ENCODE data around the gene CTSS. TPM values are rescaled to one million over a fixed set of nuclear protein-coding genes. Genes with fewer than 3 reads are reported as not detected.

CTSS gene
- total and polyA plus RNA-seq, 2 donors (not counting 3 experiments of a cell fraction or from before 2014, with no cell fraction given): 4.0 to 11.1 TPM

- no peaks in the 10 kb centered on the region for H3K9me1 ChIP-seq (replicated peaks; ENCODE audit: control insufficient read depth, extremely low read depth, insufficient read depth, low read length)
- no TSS peak for BruUV-seq (replicated peaks)
- intact Hi-C loops (cut with micrococcal nuclease) (no loop called here), dilution Hi-C loops (cut with MboI; ENCODE audit: extremely low pct_ligation_motif_present, low sequenced_read_pairs) (no loop called here)
- POLR2A ChIA-PET: no interaction called here
- no peak overlapping the region for H3K4me2 ChIP-seq (ENCODE audit: insufficient read depth, low read length)
- CTCF ChIA-PET: interaction anchor here (0.6 to 2.3 kb wide), 4 partner anchors 13 to 33 kb away, joined by 3 to 5 read pairs (median 3); no protein-coding TSS in a partner anchor
- H3K4me3 ChIP-seq (replicated peaks in 1 of 3; ENCODE audit: insufficient read depth in 1 of 3, low read depth in 1 of 3, low read length in 3 of 3): no peak overlapping the region
- H3K27ac ChIP-seq (ENCODE audit: insufficient read depth, low read depth, low read length): no peak overlapping the region
- H3K36me3 ChIP-seq (ENCODE audit: control insufficient read depth in 2 of 2, extremely low read depth in 1 of 2, insufficient read depth in 2 of 2, low read length in 2 of 2): no peaks in the 10 kb centered on the region
- no peak for DNase-seq (ENCODE audit: low read depth, low spot score)
- H3K79me2 ChIP-seq (ENCODE audit: control insufficient read depth, insufficient read depth, low read length): no peaks in the 10 kb centered on the region
- H3K27me3 ChIP-seq (ENCODE audit: control insufficient read depth in 2 of 2, insufficient read depth in 2 of 2, low read length in 2 of 2): no peaks in the 10 kb centered on the region
- H2AFZ ChIP-seq (ENCODE audit: low read depth, low read length): no peak overlapping the region
- TF ChIP-seq FOS (IDR thresholded peaks at IDR 0.05; ENCODE audit: borderline replicate concordance, insufficient read depth, low read length) (no peak), CTCF (IDR thresholded peaks at IDR 0.05; ENCODE audit: extremely low read depth in 1 of 2, insufficient read depth in 1 of 2, low read depth in 1 of 2, low read length in 2 of 2) (no peak), MAX (IDR thresholded peaks at IDR 0.05; ENCODE audit: insufficient read depth, insufficient read length) (no peak), JUN (IDR thresholded peaks at IDR 0.05; ENCODE audit: borderline replicate concordance, insufficient read depth, insufficient read length, low read depth) (no peak), POLR2A (IDR thresholded peaks at IDR 0.05; ENCODE audit: low read depth, low read length) (no peak), GATA2 (IDR thresholded peaks at IDR 0.05; ENCODE audit: insufficient read depth, insufficient read length, low read depth, low read length) (no peak), POLR2AphosphoS5 (IDR thresholded peaks at IDR 0.05; ENCODE audit: insufficient read depth, low read depth, low read length) (no peak), EZH2 (IDR thresholded peaks at IDR 0.05; ENCODE audit: borderline replicate concordance, low read depth, low read length, severe bottlenecking) (no peak), MYC (IDR thresholded peaks at IDR 0.05; ENCODE audit: low read depth, low read length) (no peak)
- H3K9ac ChIP-seq (replicated peaks; ENCODE audit: extremely low read depth, insufficient read depth, low read length): no peak overlapping the region
- FAIRE-seq: no peak
- H3K4me1 ChIP-seq (ENCODE audit: control insufficient read depth, extremely low read depth, insufficient read depth, low read length): no peaks in the 10 kb centered on the region
- no peaks in the 10 kb centered on the region for H3K9me3 ChIP-seq (replicated peaks; ENCODE audit: control insufficient read depth, insufficient read depth, low read length)
- H4K20me1 ChIP-seq (replicated peaks; ENCODE audit: control insufficient read depth, extremely low read depth, insufficient read depth, low read length): no peaks in the 10 kb centered on the region
Measured at GRCh38 chr1:150789396-150789795, 23.8 kb upstream of the CTSS start.

Data from endothelial cell of umbilical vein (primary cell).